HG03135 (cell line): ENCODE measurements around the gene DBF4B.

Source experiments
- ATAC-seq: cut with Tn5 transposase; IDR thresholded peaks from one replicate; pipeline ENCODE4 v1.9.1; 2021; ENCODE audit warnings: mild to moderate bottlenecking, moderate library complexity; ENCODE audit not compliant: unreplicated experiment

DBF4B gene

DNA sequence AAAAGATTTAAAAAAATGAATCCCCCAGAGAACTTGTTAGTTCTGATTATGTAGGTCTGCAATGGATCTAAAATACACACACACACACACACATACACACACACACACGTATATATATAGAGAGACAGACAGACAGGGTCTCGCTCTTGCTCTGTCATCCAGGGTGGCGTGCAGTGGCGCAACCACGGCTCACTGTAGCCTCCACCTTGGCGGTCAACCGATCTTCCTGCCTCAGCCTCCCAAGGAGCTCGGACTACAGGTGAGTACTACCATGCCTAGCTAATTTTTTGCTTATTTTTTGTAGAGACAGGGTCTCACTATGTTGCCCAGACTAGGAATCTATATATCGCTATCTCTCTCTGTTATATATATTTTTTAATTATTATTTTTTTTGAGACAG is 88.3 kb downstream of the DBF4B start:
- no peak for ATAC-seq

DNA sequence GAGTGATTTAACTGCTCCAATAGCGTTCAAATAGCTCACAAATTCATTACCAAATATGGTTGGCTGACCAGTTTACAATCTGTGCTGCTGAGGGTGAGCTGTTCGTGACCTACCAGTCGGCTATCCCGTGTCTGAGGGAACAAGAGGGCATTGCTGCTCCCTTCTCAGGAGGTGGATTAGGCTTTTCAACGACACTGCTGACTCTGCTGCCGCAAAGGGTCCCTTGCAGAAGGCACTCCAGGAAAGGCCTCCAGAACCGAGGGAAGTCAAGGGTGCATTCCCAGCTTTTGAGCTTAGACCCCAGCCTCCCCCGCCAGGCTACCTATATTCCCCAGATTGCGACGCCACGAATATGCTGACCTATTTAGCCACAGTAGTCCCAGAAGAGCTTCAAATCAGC is 89.3 kb downstream of the DBF4B start:
- ATAC-seq, result no peak

DNA sequence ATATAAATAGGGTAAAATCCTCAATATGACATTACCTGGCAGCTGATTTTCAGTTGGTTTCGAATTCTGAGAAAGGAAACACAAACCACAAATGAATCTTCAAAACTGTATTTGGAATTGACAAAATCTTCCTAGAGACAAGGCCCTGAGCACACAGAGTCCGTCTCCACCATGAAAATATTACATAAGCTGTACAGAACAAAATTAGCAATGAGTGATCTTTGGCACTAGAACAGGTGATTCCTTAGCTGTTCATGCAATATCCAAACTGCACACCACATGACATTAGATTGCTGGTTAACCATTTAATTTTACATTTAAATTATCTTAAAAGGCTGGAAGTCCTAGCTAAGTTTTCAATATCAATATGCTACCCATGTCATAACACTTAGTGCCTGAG is 89.9 kb downstream of the DBF4B start:
- ATAC-seq, result no peak
